Immature natural killer cell (primary cell): ENCODE measurements around the gene ARID1B. TPM values are rescaled to one million over a fixed set of nuclear protein-coding genes. Genes with fewer than 3 reads are reported as not detected.

Experiments
- DNase-seq, 3 donors: peaks; one replicate each; pipeline ENCODE4 v3.0.0; 2022; ENCODE audit warnings: mixed read lengths in 1 of 3
- H3K27ac Mint-ChIP-seq, 6 donors: one replicate each; pipeline ENCODE4 v1.8.0; 2020; ENCODE audit warnings: mixed read lengths in 6 of 6, mild to moderate bottlenecking in 5 of 6, inconsistent platforms in 4 of 6, moderate library complexity in 3 of 6
- H3K27me3 Mint-ChIP-seq, 3 donors: one replicate each; pipeline ENCODE4 v1.8.0; 2020 to 2021; ENCODE audit warnings: low read depth in 3 of 3, mild to moderate bottlenecking in 3 of 3, mixed read lengths in 3 of 3, moderate library complexity in 3 of 3, inconsistent platforms in 1 of 3
- H3K36me3 Mint-ChIP-seq, 3 donors: one replicate each; pipeline ENCODE4 v1.8.0; 2020; ENCODE audit warnings: mixed read lengths in 3 of 3, inconsistent platforms in 2 of 3, mild to moderate bottlenecking in 2 of 3
- H3K4me1 Mint-ChIP-seq, 2 donors: one replicate each; pipeline ENCODE4 v1.8.0; 2020; ENCODE audit warnings: inconsistent platforms in 2 of 2, mild to moderate bottlenecking in 2 of 2, mixed read lengths in 2 of 2, moderate library complexity in 1 of 2
- H3K4me3 Mint-ChIP-seq, 5 donors: one replicate each; pipeline ENCODE4 v1.8.0; 2020; ENCODE audit warnings: mild to moderate bottlenecking in 5 of 5, mixed read lengths in 5 of 5, inconsistent platforms in 3 of 5, moderate library complexity in 3 of 5
- H3K9me3 Mint-ChIP-seq, 6 donors: one replicate each; pipeline ENCODE4 v1.8.0; 2020; ENCODE audit warnings: mild to moderate bottlenecking in 6 of 6, mixed read lengths in 6 of 6, inconsistent platforms in 4 of 6, moderate library complexity in 3 of 6
- polyA plus RNA-seq, 3 donors: library from polyadenylated mRNA; unstranded; fragments of 300-500 nt; fragmentation: Illumina TruSeq; gene quantifications; one replicate each; pipeline ENCODE4 v1.2.3, GENCODE V29; 2021

Gene ARID1B
- polyA plus RNA-seq, 3 donors from 2014 or later, result 7.6 to 18.1 (median 8.7) TPM

GRCh38 chr6:157185171-157185570 is 408.0 kb downstream of the ARID1B start:
- no peak overlapping the region for H3K4me3 Mint-ChIP-seq
- DNase-seq, result no peak
- H3K27me3 Mint-ChIP-seq, result peaks cover 0 to 4% (median 0%) of the 10 kb centered on the region in 3 donors
- peaks cover 23 to 51% (median 26%) of the 10 kb centered on the region in 3 donors for H3K36me3 Mint-ChIP-seq
- H3K4me1 Mint-ChIP-seq, result peaks cover 24 to 35% of the 10 kb centered on the region in 2 donors
- peaks cover 0 to under 1% (median 0%) of the 10 kb centered on the region in 6 donors for H3K9me3 Mint-ChIP-seq
- H3K27ac Mint-ChIP-seq, result peak overlapping the region in 2 of 6 donors; percentile 53 to 77

GRCh38 chr6:157185986-157186385 is 408.8 kb downstream of the ARID1B start:
- Mint-ChIP-seq H3K36me3 (peaks cover 23 to 56% (median 34%) of the 10 kb centered on the region in 3 donors), H3K27ac (no peak overlapping the region), H3K27me3 (peaks cover 0 to 2% (median 0%) of the 10 kb centered on the region in 3 donors), H3K4me1 (peaks cover 24 to 35% of the 10 kb centered on the region in 2 donors), H3K4me3 (no peak overlapping the region), H3K9me3 (peaks cover 0 to 2% (median 0%) of the 10 kb centered on the region in 6 donors)
- DNase-seq, result no peak

- no peak overlapping the region for H3K4me3 Mint-ChIP-seq
- peaks cover 0 to 2% (median 2%) of the 10 kb centered on the region in 3 donors for H3K27me3 Mint-ChIP-seq
- peaks cover 24 to 35% of the 10 kb centered on the region in 2 donors for H3K4me1 Mint-ChIP-seq
- peak; percentile 7 to 21 (median 18) for DNase-seq
- H3K27ac Mint-ChIP-seq, result peak overlapping the region in 1 of 6 donors; percentile 46
- H3K36me3 Mint-ChIP-seq, result peaks cover 23 to 61% (median 42%) of the 10 kb centered on the region in 3 donors
- H3K9me3 Mint-ChIP-seq, result peaks cover 0 to 2% (median 0%) of the 10 kb centered on the region in 6 donors
These were observed 409.6 kb downstream of the ARID1B start for GRCh38 chr6:157186785-157187181.

GRCh38 chr6:157187182-157188083 is 410.3 kb downstream of the ARID1B start:
- Mint-ChIP-seq H3K27ac (peak overlapping the region in 1 of 6 donors; percentile 46), H3K4me3 (no peak overlapping the region), H3K36me3 (peaks cover 24 to 64% (median 45%) of the 10 kb centered on the region in 3 donors), H3K27me3 (peaks cover 0 to 2% (median 2%) of the 10 kb centered on the region in 3 donors), H3K4me1 (peaks cover 23 to 35% of the 10 kb centered on the region in 2 donors), H3K9me3 (peaks cover 0 to 2% (median 0%) of the 10 kb centered on the region in 6 donors)
- DNase-seq, result no peak

GRCh38 chr6:157188213-157188612 is 411.0 kb downstream of the ARID1B start:
- no peak overlapping the region for H3K4me3 Mint-ChIP-seq
- DNase-seq, result no peak
- peaks cover 21 to 29% of the 10 kb centered on the region in 2 donors for H3K4me1 Mint-ChIP-seq
- H3K27me3 Mint-ChIP-seq, result peaks cover 0 to 2% (median 2%) of the 10 kb centered on the region in 3 donors
- peaks cover 0 to 2% (median 0%) of the 10 kb centered on the region in 6 donors for H3K9me3 Mint-ChIP-seq
- peaks cover 30 to 62% (median 46%) of the 10 kb centered on the region in 3 donors for H3K36me3 Mint-ChIP-seq
- H3K27ac Mint-ChIP-seq, result peak overlapping the region in 1 of 6 donors; percentile 16

- H3K36me3 Mint-ChIP-seq, result peaks cover 23 to 44% (median 30%) of the 10 kb centered on the region in 3 donors
- peaks cover 0 to 2% (median 0%) of the 10 kb centered on the region in 3 donors for H3K27me3 Mint-ChIP-seq
- peaks cover 0 to 9% of the 10 kb centered on the region in 2 donors for H3K4me1 Mint-ChIP-seq
- H3K4me3 Mint-ChIP-seq, result no peak overlapping the region
- DNase-seq, result no peak
- peaks cover 0 to 2% (median 0%) of the 10 kb centered on the region in 6 donors for H3K9me3 Mint-ChIP-seq
- H3K27ac Mint-ChIP-seq, result no peak overlapping the region
These were observed 416.3 kb downstream of the ARID1B start for GRCh38 chr6:157193443-157193996.

- DNase-seq, result no peak
- Mint-ChIP-seq H3K36me3 (peaks cover 26 to 47% (median 30%) of the 10 kb centered on the region in 3 donors), H3K27ac (peak overlapping the region in 2 of 6 donors; percentile 34 to 85), H3K9me3 (peaks cover 0 to 2% (median 0%) of the 10 kb centered on the region in 6 donors), H3K27me3 (peaks cover 0 to 2% (median 0%) of the 10 kb centered on the region in 3 donors), H3K4me3 (no peak overlapping the region), H3K4me1 (peaks cover 0 to 9% of the 10 kb centered on the region in 2 donors)
These were observed 416.9 kb downstream of the ARID1B start for GRCh38 chr6:157194110-157194509.

- H3K27me3 Mint-ChIP-seq, result peaks cover 0 to 2% (median 0%) of the 10 kb centered on the region in 3 donors
- peaks cover 0 to 2% (median 0%) of the 10 kb centered on the region in 6 donors for H3K9me3 Mint-ChIP-seq
- peaks cover 23 to 43% (median 27%) of the 10 kb centered on the region in 3 donors for H3K36me3 Mint-ChIP-seq
- H3K4me3 Mint-ChIP-seq, result no peak overlapping the region
- H3K27ac Mint-ChIP-seq, result peak overlapping the region in 1 of 6 donors; percentile 66
- peaks cover 0 to 9% of the 10 kb centered on the region in 2 donors for H3K4me1 Mint-ChIP-seq
- DNase-seq, result no peak
These were observed 417.5 kb downstream of the ARID1B start for GRCh38 chr6:157194643-157195042.

GRCh38 chr6:157196391-157196790 is 419.2 kb downstream of the ARID1B start:
- H3K36me3 Mint-ChIP-seq, result peaks cover 20 to 37% (median 22%) of the 10 kb centered on the region in 3 donors
- no peak for DNase-seq
- peaks cover 0 to 3% (median 0%) of the 10 kb centered on the region in 3 donors for H3K27me3 Mint-ChIP-seq
- H3K27ac Mint-ChIP-seq, result no peak overlapping the region
- no peaks in the 10 kb centered on the region for H3K9me3 Mint-ChIP-seq
- H3K4me3 Mint-ChIP-seq, result no peak overlapping the region
- peaks cover 1 to 9% of the 10 kb centered on the region in 2 donors for H3K4me1 Mint-ChIP-seq

- Mint-ChIP-seq H3K4me3 (no peak overlapping the region), H3K4me1 (peaks cover 1 to 9% of the 10 kb centered on the region in 2 donors), H3K27ac (peak overlapping the region in 1 of 6 donors; percentile 49), H3K27me3 (peaks cover 0 to 3% (median 0%) of the 10 kb centered on the region in 3 donors), H3K9me3 (no peaks in the 10 kb centered on the region), H3K36me3 (peaks cover 13 to 35% (median 26%) of the 10 kb centered on the region in 3 donors)
- no peak for DNase-seq
These were observed 421.5 kb downstream of the ARID1B start for GRCh38 chr6:157198425-157199279.

- no peak for DNase-seq
- H3K9me3 Mint-ChIP-seq, result no peaks in the 10 kb centered on the region
- no peak overlapping the region for H3K4me3 Mint-ChIP-seq
- H3K36me3 Mint-ChIP-seq, result peaks cover 17 to 39% (median 31%) of the 10 kb centered on the region in 3 donors
- no peak overlapping the region for H3K27ac Mint-ChIP-seq
- peaks cover 0 to 3% (median 0%) of the 10 kb centered on the region in 3 donors for H3K27me3 Mint-ChIP-seq
- peaks cover 1 to 4% of the 10 kb centered on the region in 2 donors for H3K4me1 Mint-ChIP-seq
These were observed 422.9 kb downstream of the ARID1B start for GRCh38 chr6:157200117-157200516.

GRCh38 chr6:157200611-157201010 is 423.4 kb downstream of the ARID1B start:
- Mint-ChIP-seq H3K4me3 (no peak overlapping the region), H3K27me3 (peaks cover 0 to 3% (median under 1%) of the 10 kb centered on the region in 3 donors), H3K4me1 (peaks cover 0 to 1% of the 10 kb centered on the region in 2 donors), H3K36me3 (peaks cover 19 to 38% (median 30%) of the 10 kb centered on the region in 3 donors), H3K27ac (no peak overlapping the region), H3K9me3 (no peaks in the 10 kb centered on the region)
- DNase-seq, result no peak

GRCh38 chr6:157201083-157201482 is 423.9 kb downstream of the ARID1B start:
- no peak overlapping the region for H3K27ac Mint-ChIP-seq

More at GRCh38 chr6:157201083-157201482, 423.9 kb downstream of the ARID1B start:
- Mint-ChIP-seq H3K9me3 (no peaks in the 10 kb centered on the region), H3K4me1 (peaks cover 0 to 1% of the 10 kb centered on the region in 2 donors), H3K36me3 (peaks cover 23 to 43% (median 35%) of the 10 kb centered on the region in 3 donors), H3K27me3 (peaks cover under 1 to 3% (median 1%) of the 10 kb centered on the region in 3 donors), H3K4me3 (no peak overlapping the region)
- DNase-seq, result no peak
